ENCODE data around the gene HDAC4. TPM values are rescaled to one million over a fixed set of nuclear protein-coding genes. Genes with fewer than 3 reads are reported as not detected.

The HDAC4 gene
- total RNA-seq, 1 experiment from 2014 or later: 40.1 TPM

GRCh38 chr2:239113171-239113570 lies 287.6 kb downstream of the HDAC4 start:
- H3K4me3 ChIP-seq (ENCODE audit: low read depth in 2 of 2, low read length in 2 of 2): no peak overlapping the region
- H3K9me3 ChIP-seq (ENCODE audit: control insufficient read depth, insufficient read depth, low read depth, low read length): no peaks in the 10 kb centered on the region
- no peak overlapping the region for H3K27ac ChIP-seq (ENCODE audit: low read length)
- H3K27me3 ChIP-seq (ENCODE audit: control insufficient read depth, insufficient read depth, low read length): no peaks in the 10 kb centered on the region
- no peaks in the 10 kb centered on the region for H3K36me3 ChIP-seq (ENCODE audit: control insufficient read depth, insufficient read depth, low read length)
- BruUV-seq (replicated peaks): no TSS peak
- ChIA-PET POLR2A (interaction anchor here (0.6 kb wide), 1 partner anchor 197 kb away, joined by 4 read pairs; no protein-coding TSS in a partner anchor), CTCF (no interaction called here)
- ATAC-seq (no peak), DNase-seq (ENCODE audit: low read depth, low spot score) (no peak)
- TF ChIP-seq CTCF (IDR thresholded peaks at IDR 0.05): no peak
- no peak for TF ChIP-seq REST (IDR thresholded peaks at IDR 0.05; ENCODE audit: insufficient read depth in 1 of 2, low read depth in 2 of 2, low read length in 1 of 2)
- no peak for TF ChIP-seq POLR2AphosphoS5 (IDR thresholded peaks at IDR 0.05; ENCODE audit: low read depth, low read length)
- no peak for TF ChIP-seq TCF7L2 (IDR thresholded peaks at IDR 0.05; ENCODE audit: low read depth, low read length)
- no peak for TF ChIP-seq SIN3A (IDR thresholded peaks at IDR 0.05; ENCODE audit: borderline replicate concordance, insufficient read depth, low read depth, low read length)
- H3K4me1 ChIP-seq (ENCODE audit: control insufficient read depth, insufficient read depth, low read length): no peaks in the 10 kb centered on the region
- intact Hi-C loops (cut with micrococcal nuclease; ENCODE audit: unreplicated experiment) (no loop called here), in situ Hi-C loops (cut with HindIII; ENCODE audit: low pct_unique_long_range_greater_than_20kb, low sequenced_read_pairs) (no loop called here)

DNA sequence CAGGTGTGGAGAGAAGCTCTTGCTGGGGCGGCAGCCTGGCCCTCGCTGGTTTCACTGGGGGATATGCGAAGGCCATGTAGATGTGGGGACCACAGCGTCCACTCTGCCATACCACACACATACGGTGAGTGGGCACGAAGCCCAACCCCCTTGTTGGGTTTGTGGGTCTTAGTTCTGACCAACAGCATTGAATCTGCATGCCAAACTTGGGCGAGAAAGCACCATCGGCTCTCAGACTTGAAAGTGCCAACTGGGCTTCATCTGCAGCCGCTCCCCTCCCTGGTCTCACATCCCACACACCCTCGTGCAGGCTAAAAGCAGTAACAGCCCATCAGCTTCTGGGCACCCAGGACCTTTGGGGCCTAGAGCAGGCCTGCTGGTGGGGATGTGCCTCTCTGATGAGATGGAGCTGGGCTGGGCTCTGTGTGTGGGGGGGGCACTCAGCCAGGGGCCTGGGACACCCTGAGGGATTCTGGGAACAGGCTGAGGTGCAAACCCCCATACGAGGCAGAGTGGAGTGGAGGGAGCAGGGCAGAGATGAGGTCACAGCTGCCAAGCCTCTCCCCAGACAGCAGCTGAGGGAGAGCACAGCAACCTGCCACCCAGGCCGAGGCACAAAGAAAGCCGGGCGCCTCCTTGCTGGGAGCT lies 288.6 kb downstream of the HDAC4 start:
- in situ Hi-C loops (cut with HindIII; ENCODE audit: low pct_unique_long_range_greater_than_20kb, low sequenced_read_pairs): no loop called here
- no peaks in the 10 kb centered on the region for H3K27me3 ChIP-seq (ENCODE audit: control insufficient read depth, insufficient read depth, low read length)
- no peak overlapping the region for H3K4me3 ChIP-seq (ENCODE audit: low read depth in 2 of 2, low read length in 2 of 2)
- no peak for DNase-seq (ENCODE audit: low read depth, low spot score)
- no peaks in the 10 kb centered on the region for H3K9me3 ChIP-seq (ENCODE audit: control insufficient read depth, insufficient read depth, low read depth, low read length)
- no peaks in the 10 kb centered on the region for H3K36me3 ChIP-seq (ENCODE audit: control insufficient read depth, insufficient read depth, low read length)
- TF ChIP-seq REST (IDR thresholded peaks at IDR 0.05; ENCODE audit: insufficient read depth in 1 of 2, low read depth in 2 of 2, low read length in 1 of 2): no peak
- TF ChIP-seq SIN3A (IDR thresholded peaks at IDR 0.05; ENCODE audit: borderline replicate concordance, insufficient read depth, low read depth, low read length): no peak
- TF ChIP-seq CTCF (IDR thresholded peaks at IDR 0.05): no peak
- TF ChIP-seq POLR2AphosphoS5 (IDR thresholded peaks at IDR 0.05; ENCODE audit: low read depth, low read length): no peak
- TF ChIP-seq TCF7L2 (IDR thresholded peaks at IDR 0.05; ENCODE audit: low read depth, low read length): no peak
- CTCF ChIA-PET: no interaction called here
- intact Hi-C loops (cut with micrococcal nuclease; ENCODE audit: unreplicated experiment): no loop called here
- no TSS peak for BruUV-seq (replicated peaks)
- no peaks in the 10 kb centered on the region for H3K4me1 ChIP-seq (ENCODE audit: control insufficient read depth, insufficient read depth, low read length)
- POLR2A ChIA-PET: interaction anchor here (0.6 kb wide), 1 partner anchor 198 kb away, joined by 4 read pairs; no protein-coding TSS in a partner anchor
- ATAC-seq: no peak
- no peak overlapping the region for H3K27ac ChIP-seq (ENCODE audit: low read length)
